A549 (cell line): ENCODE data around the gene TRIM29. TPM values are rescaled to one million over a fixed set of nuclear protein-coding genes. Genes with fewer than 3 reads are reported as not detected.

Experiments
- ATAC-seq, 2 experiments: fragments of 200-7000 bp in 1 of 2; fragments of >200 bp in 1 of 2; cut with Nextera tagmentation in 1 of 2; cut with Tn5 transposase in 1 of 2; 3 replicates each; pipeline versions ENCODE4 v1.8.0 to v1.9.1; 2018 to 2020; ENCODE audit warnings: mild to moderate bottlenecking in 1 of 2, moderate library complexity in 1 of 2
- CTCF ChIA-PET: fragments of 300-600 bp; sonication (Branson Sonifier 250); formaldehyde crosslinking; extraction: SDS; loops from one replicate; lab custom pipeline; 2021; ENCODE audit warnings: antibody characterized with exemption, inconsistent platforms; lab: Yijun Ruan, JAX
- POLR2A ChIA-PET: fragments of 350-600 bp; formaldehyde crosslinking; extraction: SDS; loops from one replicate; lab custom pipeline; 2021; ENCODE audit warnings: antibody characterized with exemption, inconsistent platforms; lab: Yijun Ruan, JAX
- DNase-seq, 2 experiments: peaks; one replicate each; pipeline versions ENCODE4 v3.0.0 to v3.0.0-alpha.2; 2011 to 2016; ENCODE audit warnings: low read depth in 1 of 2, low spot score in 1 of 2
- FAIRE-seq: peaks from 2 replicates; lab custom pipeline; 2011; peaks lifted over from hg19 to GRCh38; lab: Jason Lieb, UNC
- H3K27ac ChIP-seq, 2 experiments: fragments of >200 bp; sonication (Bioruptor Twin); formaldehyde crosslinking; 3 replicates each; pipeline ENCODE4 v1.5.1; 2016 to 2017
- H3K4me1 ChIP-seq: fragments of >200 bp; sonication (Bioruptor Twin); formaldehyde crosslinking; 3 replicates; pipeline ENCODE4 v1.6.1; 2016
- H3K4me2 ChIP-seq: fragments of >200 bp; sonication (Bioruptor Twin); formaldehyde crosslinking; 3 replicates; pipeline ENCODE4 v1.6.1; 2016
- H3K4me3 ChIP-seq: fragments of >200 bp; sonication (Bioruptor Twin); formaldehyde crosslinking; 3 replicates; pipeline ENCODE4 v1.5.1; 2016
- H3K9me3 ChIP-seq: fragments of >200 bp; sonication (Bioruptor Twin); formaldehyde crosslinking; 3 replicates; pipeline ENCODE4 v1.6.1; 2016
- CEBPB ChIP-seq, 2 experiments: fragments of >200 bp in 1 of 2; sonication (Bioruptor Twin) in 1 of 2; formaldehyde crosslinking in 1 of 2; IDR thresholded peaks; 2 replicates each; pipeline ENCODE4 v1.6.1; 2012 to 2016
- CTCF ChIP-seq: fragments of >200 bp; sonication (Bioruptor Twin); formaldehyde crosslinking; IDR thresholded peaks from 3 replicates; pipeline ENCODE4 v1.5.1; 2016
- E2F6 ChIP-seq: IDR thresholded peaks from 2 replicates; pipeline ENCODE4 v1.6.1; 2012; ENCODE audit warnings: low read depth, borderline replicate concordance
- EHF ChIP-seq: fragments of 250-450 bp; sonication (Bioruptor Pico); IDR thresholded peaks from 2 replicates; pipeline ENCODE4 v1.5.0; 2020; ENCODE audit warnings: mild to moderate bottlenecking
- EHMT2 ChIP-seq: fragments of 200-600 bp; sonication (generic); IDR thresholded peaks from 2 replicates; pipeline ENCODE4 v1.6.1; 2016; ENCODE audit warnings: antibody characterized with exemption, low read depth, mild to moderate bottlenecking, moderate library complexity
- EP300 ChIP-seq, 2 experiments: fragments of >200 bp; sonication (Bioruptor Twin); formaldehyde crosslinking; IDR thresholded peaks; 2 replicates in 1 of 2; 3 replicates in 1 of 2; pipeline ENCODE4 v1.6.1; 2016 to 2017
- FOSB ChIP-seq: fragments of 250-450 bp; sonication (Bioruptor Pico); IDR thresholded peaks from 2 replicates; pipeline ENCODE4 v1.5.0; 2020; ENCODE audit warnings: mild to moderate bottlenecking, moderate library complexity
- FOSL2 ChIP-seq, 2 experiments: fragments of 450-650 bp in 1 of 2; fragments of >200 bp in 1 of 2; sonication (Bioruptor Twin) in 1 of 2; formaldehyde crosslinking; IDR thresholded peaks; 2 replicates each; pipeline versions ENCODE4 v1.5.0 to v1.6.1; 2016 to 2020; ENCODE audit warnings: mild to moderate bottlenecking in 1 of 2, moderate library complexity in 1 of 2
- GATA3 ChIP-seq: IDR thresholded peaks from 2 replicates; pipeline ENCODE4 v1.6.1; 2012; ENCODE audit warnings: borderline replicate concordance
- HDAC2 ChIP-seq: fragments of 200-600 bp; sonication (generic); IDR thresholded peaks from 2 replicates; pipeline ENCODE4 v1.6.1; 2016
- HES2 ChIP-seq: fragments of >200 bp; sonication (Bioruptor Twin); formaldehyde crosslinking; IDR thresholded peaks from 2 replicates; pipeline ENCODE4 v1.6.1; 2016
- HOXB13 ChIP-seq: fragments of 250-450 bp; sonication (Bioruptor Pico); IDR thresholded peaks from 2 replicates; pipeline ENCODE4 v1.5.0; 2020; ENCODE audit warnings: low read depth, mild to moderate bottlenecking, moderate library complexity
- JUN ChIP-seq, 2 experiments: fragments of >200 bp; sonication (Bioruptor Twin); formaldehyde crosslinking; IDR thresholded peaks; 2 replicates in 1 of 2; 3 replicates in 1 of 2; pipeline ENCODE4 v1.6.1; 2016 to 2017
- JUNB ChIP-seq: fragments of >200 bp; sonication (Bioruptor Twin); formaldehyde crosslinking; IDR thresholded peaks from 2 replicates; pipeline ENCODE4 v1.6.1; 2016
- KDM5A ChIP-seq: fragments of 200-600 bp; sonication (generic); IDR thresholded peaks from 2 replicates; pipeline ENCODE4 v1.6.1; 2016; ENCODE audit warnings: antibody characterized with exemption, mild to moderate bottlenecking
- MAFK ChIP-seq: fragments of 450-650 bp; IDR thresholded peaks from 2 replicates; pipeline ENCODE4 v1.6.1; 2014; ENCODE audit not compliant: partially characterized antibody
- MAZ ChIP-seq: fragments of 150-350 bp; IDR thresholded peaks from 2 replicates; pipeline ENCODE4 v1.6.1; 2014; ENCODE audit warnings: antibody characterized with exemption, low read depth, low read length, borderline replicate concordance
- NPAS2 ChIP-seq: fragments of 250-450 bp; sonication (Bioruptor Pico); IDR thresholded peaks from 2 replicates; pipeline ENCODE4 v1.8.0; 2022; ENCODE audit warnings: mild to moderate bottlenecking, moderate library complexity, borderline replicate concordance
- NR3C1 ChIP-seq: fragments of >200 bp; sonication (Bioruptor Twin); formaldehyde crosslinking; IDR thresholded peaks from 3 replicates; pipeline ENCODE4 v1.6.1; 2017
- POLR2A ChIP-seq: IDR thresholded peaks from 2 replicates; pipeline ENCODE4 v1.6.1; 2012; ENCODE audit warnings: mild to moderate bottlenecking, low read length
- POLR2AphosphoS2 ChIP-seq: conservative IDR thresholded peaks from 2 replicates; pipeline ENCODE4 v1.6.1; 2012; ENCODE audit warnings: low read length, improper control_type of control experiment, inconsistent platforms
- RAD21 ChIP-seq, 2 experiments: fragments of >200 bp in 1 of 2; sonication (Bioruptor Twin) in 1 of 2; formaldehyde crosslinking in 1 of 2; IDR thresholded peaks in 1 of 2; conservative IDR thresholded peaks in 1 of 2; 2 replicates in 1 of 2; 3 replicates in 1 of 2; pipeline ENCODE4 v1.6.1; 2012 to 2018; ENCODE audit warnings: inconsistent platforms in 1 of 2
- RARB ChIP-seq: fragments of 250-450 bp; sonication (Bioruptor Pico); IDR thresholded peaks from 2 replicates; pipeline ENCODE4 v1.8.0; 2021; ENCODE audit warnings: mild to moderate bottlenecking, moderate library complexity
- RNF2 ChIP-seq: fragments of 200-600 bp; sonication (generic); IDR thresholded peaks from 2 replicates; pipeline ENCODE4 v1.6.1; 2016; ENCODE audit warnings: low read depth, mild to moderate bottlenecking, antibody characterized with exemption, moderate library complexity, borderline replicate concordance
- SMC3 ChIP-seq: fragments of >200 bp; sonication (Bioruptor Twin); formaldehyde crosslinking; IDR thresholded peaks from 3 replicates; pipeline ENCODE4 v1.6.1; 2018; ENCODE audit warnings: inconsistent platforms
- TFCP2L1 ChIP-seq: fragments of 250-450 bp; sonication (Bioruptor Pico); IDR thresholded peaks from 2 replicates; pipeline ENCODE4 v1.5.0; 2021; ENCODE audit warnings: mild to moderate bottlenecking
- TP53 ChIP-seq: fragments of 250-450 bp; sonication (Bioruptor Pico); IDR thresholded peaks from 2 replicates; pipeline ENCODE4 v1.5.0; 2021; ENCODE audit warnings: mild to moderate bottlenecking, moderate library complexity
- USF2 ChIP-seq: fragments of 450-650 bp; IDR thresholded peaks from 2 replicates; pipeline ENCODE4 v1.6.1; 2014; ENCODE audit warnings: antibody characterized with exemption
- ZFP36 ChIP-seq: fragments of 450-650 bp; IDR thresholded peaks from 2 replicates; pipeline ENCODE4 v1.6.1; 2014; ENCODE audit warnings: borderline replicate concordance; ENCODE audit not compliant: partially characterized antibody
- WGBS: methylation state at CpG from one replicate; pipeline ENCODE4 v1.1.6; 2017; ENCODE audit errors: missing lambda C conversion rate; 5-methylcytosine and 5-hydroxymethylcytosine counted together
- polyA plus RNA-seq, 4 experiments: library from polyadenylated mRNA; depleted of rRNA in 3 of 4; stranded (reverse); fragments of >200 nt; fragmentation: RNase III in 1 of 4; extraction: RNeasy Plus Mini Kit Qiagen cat#74134 plus additional on column Dnase treatment in 1 of 4; gene quantifications; 2 replicates in 3 of 4; 3 replicates in 1 of 4; pipeline ENCODE4 v1.2.3, GENCODE V29; 2011 to 2017

TRIM29 gene
- polyA plus RNA-seq, 2 of the 4 experiments (the other 2 are of a cell fraction), result 2.7 to 3.6 TPM

- DNase-seq (no peak), FAIRE-seq (no peak), ATAC-seq (no peak)
- no peak overlapping the region for H3K4me2 ChIP-seq
- H3K4me3 ChIP-seq, result no peak overlapping the region
- H3K9me3 ChIP-seq, result no peaks in the 10 kb centered on the region
- WGBS, result 18% methylated on average over 7 of the region's 7 CpGs
- POLR2A ChIA-PET, result no interaction called here
- TF ChIP-seq POLR2AphosphoS2 (no peak), JUNB (no peak), FOSB (CRISPR knock-in tag) (no peak), NPAS2 (no peak), SMC3 (no peak), JUN (IDR thresholded peaks at IDR 0.05) (no peak), EP300 (IDR thresholded peaks at IDR 0.05) (no peak), TFCP2L1 (no peak)
- CTCF ChIA-PET, result interaction anchor here (1.1 kb wide), 1 partner anchor 10 kb away, joined by 4 read pairs; no protein-coding TSS in a partner anchor
- no peaks in the 10 kb centered on the region for H3K4me1 ChIP-seq
- H3K27ac ChIP-seq, result no peak overlapping the region
Measured at GRCh38 chr11:120064341-120064740, 73.6 kb downstream of the TRIM29 start.

GRCh38 chr11:120063686-120064340 lies 74.1 kb downstream of the TRIM29 start:
- Histone ChIP-seq H3K4me3 (no peak overlapping the region), H3K4me2 (no peak overlapping the region), H3K9me3 (no peaks in the 10 kb centered on the region), H3K4me1 (no peaks in the 10 kb centered on the region), H3K27ac (no peak overlapping the region)
- no peak for DNase-seq
- ChIA-PET CTCF (interaction anchor here (1.1 kb wide), 1 partner anchor 9 kb away, joined by 4 read pairs; no protein-coding TSS in a partner anchor), POLR2A (no interaction called here)
- FAIRE-seq, result no peak
- 11% methylated on average over 6 of the region's 7 CpGs for WGBS
- TF ChIP-seq TP53 (CRISPR knock-in tag) (no peak), KDM5A (no peak), RAD21 (conservative IDR thresholded peaks at IDR 0.05 in 1 of 2, IDR thresholded peaks at IDR 0.05 in 1 of 2) (no peak), E2F6 (no peak), HOXB13 (CRISPR knock-in tag) (no peak), MAFK (no peak), NPAS2 (no peak), GATA3 (no peak)
- ATAC-seq, result no peak

- ATAC-seq, result no peak
- Histone ChIP-seq H3K4me3 (no peak overlapping the region), H3K4me2 (no peak overlapping the region), H3K27ac (no peak overlapping the region), H3K9me3 (no peaks in the 10 kb centered on the region), H3K4me1 (no peaks in the 10 kb centered on the region)
- 51% methylated on average over 7 of the region's 7 CpGs for WGBS
- ChIA-PET CTCF (no interaction called here), POLR2A (no interaction called here)
- no peak for FAIRE-seq
- DNase-seq, result no peak
- TF ChIP-seq CTCF (no peak), EHMT2 (no peak), CEBPB (IDR thresholded peaks at IDR 0.05) (no peak), RARB (no peak), HES2 (no peak), USF2 (no peak), TFCP2L1 (no peak), ZFP36 (no peak), KDM5A (no peak), FOSL2 (IDR thresholded peaks at IDR 0.05) (no peak), FOSL2 (CRISPR knock-in tag; IDR thresholded peaks at IDR 0.05) (no peak), NR3C1 (no peak), MAZ (no peak), EHF (CRISPR knock-in tag) (no peak), HDAC2 (no peak), RNF2 (no peak), POLR2A (no peak)
Measured at GRCh38 chr11:120062561-120062930, 75.4 kb downstream of the TRIM29 start.
